Ascending aorta (tissue), 2 donors: ENCODE data around the gene SQOR. TPM values are rescaled to one million over a fixed set of nuclear protein-coding genes. Genes with fewer than 3 reads are reported as not detected.
A peak's percentile ranks its signal among the peaks of the same experiment; 100 is the strongest.

Source experiments
- DNase-seq, 2 donors: peaks; one replicate each; pipeline ENCODE4 v3.0.0-alpha.2; 2019; ENCODE audit warnings: low spot score in 2 of 2
- H3K27ac ChIP-seq, 2 donors: fragments of 200-600 bp; sonication (generic); one replicate each; pipeline ENCODE4 v1.5.1; 2016 to 2017; ENCODE audit warnings: mild to moderate bottlenecking in 1 of 2
- H3K27me3 ChIP-seq: fragments of 200-600 bp; sonication (generic); one replicate; pipeline ENCODE4 v1.5.1; 2017
- H3K36me3 ChIP-seq, 2 donors: fragments of 200-600 bp; sonication (generic); one replicate each; pipeline ENCODE4 v1.5.1; 2016
- H3K4me1 ChIP-seq, 2 donors: fragments of 200-600 bp; sonication (generic); one replicate each; pipeline ENCODE4 v1.5.1; 2016 to 2017; ENCODE audit warnings: mild to moderate bottlenecking in 1 of 2
- H3K4me3 ChIP-seq, 2 donors: fragments of 200-600 bp; sonication (generic); one replicate each; pipeline ENCODE4 v1.5.1; 2016 to 2017; ENCODE audit warnings: mild to moderate bottlenecking in 1 of 2
- H3K9me3 ChIP-seq, 2 donors: fragments of 200-600 bp; sonication (generic); one replicate each; pipeline ENCODE4 v1.5.1; 2016
- CTCF ChIP-seq, 3 experiments: fragments of 200-600 bp in 2 of 3; fragments of 450-650 bp in 1 of 3; sonication (generic) in 2 of 3; IDR thresholded peaks; one replicate each; pipeline ENCODE4 v1.5.1; 2016 to 2019; ENCODE audit warnings: antibody characterized with exemption in 3 of 3, mild to moderate bottlenecking in 1 of 3, moderate library complexity in 1 of 3
- intact Hi-C: fragments of 100-400 bp; cut with DNase I; formaldehyde crosslinking; loops from one replicate; pipeline ENCODE4 v1.15.1; 2023
- total RNA-seq: library from RNA; depleted of rRNA; stranded (reverse); fragments of >200 nt; gene quantifications from one replicate; pipeline ENCODE4 v1.1.0, GENCODE V29; 2016

SQOR gene
- total RNA-seq, 1 donor from 2014 or later, result 61.4 TPM

- peaks cover 0 to 3% of the 10 kb centered on the region in 2 donors for H3K4me1 ChIP-seq
- no peak overlapping the region for H3K4me3 ChIP-seq
- peak overlapping the region; percentile 49 to 51 for H3K27ac ChIP-seq
- TF ChIP-seq CTCF (IDR thresholded peaks at IDR 0.05), result no peak
- H3K27me3 ChIP-seq, result no peaks in the 10 kb centered on the region
- intact Hi-C loops, result loop anchor here (10.0 kb wide), 2 partner anchors 264 to 906 kb away; no protein-coding TSS in a partner anchor
- H3K9me3 ChIP-seq, result peaks cover 0 to 4% of the 10 kb centered on the region in 2 donors
- peak in 1 of 2 donors; percentile 72 for DNase-seq
- H3K36me3 ChIP-seq, result no peaks in the 10 kb centered on the region
These were observed 3.7 kb upstream of the SQOR start for GRCh38 chr15:45630917-45631691.

- no peak for DNase-seq
- intact Hi-C loops, result loop anchor here (10.0 kb wide), 2 partner anchors 263 to 907 kb away; no protein-coding TSS in a partner anchor
- peak overlapping the region; percentile 49 to 51 for H3K27ac ChIP-seq
These were observed 3.1 kb upstream of the SQOR start for GRCh38 chr15:45631776-45632175.

GRCh38 chr15:45635191-45635638 lies 386 bp downstream of the SQOR start:
- peak overlapping the region; percentile 91 to 93 for H3K27ac ChIP-seq
- no peaks in the 10 kb centered on the region for H3K36me3 ChIP-seq
- intact Hi-C loops, result loop anchor here (2.0 to 10.0 kb wide), 3 partner anchors 26 to 910 kb away; no protein-coding TSS in a partner anchor
- peak; percentile 40 to 70 (median 69) for TF ChIP-seq CTCF (IDR thresholded peaks at IDR 0.05)
- no peaks in the 10 kb centered on the region for H3K9me3 ChIP-seq
- no peaks in the 10 kb centered on the region for H3K27me3 ChIP-seq
- H3K4me3 ChIP-seq, result peak overlapping the region; percentile 77 to 83
- peaks cover 16 to 31% of the 10 kb centered on the region in 2 donors for H3K4me1 ChIP-seq
- peak; percentile 29 to 84 for DNase-seq

More at GRCh38 chr15:45631776-45632175, 3.1 kb upstream of the SQOR start:
- TF ChIP-seq CTCF (IDR thresholded peaks at IDR 0.05), result no peak
- Histone ChIP-seq H3K4me1 (peaks cover 5 to 9% of the 10 kb centered on the region in 2 donors), H3K27me3 (no peaks in the 10 kb centered on the region), H3K4me3 (no peak overlapping the region), H3K36me3 (no peaks in the 10 kb centered on the region), H3K9me3 (peaks cover 0 to 3% of the 10 kb centered on the region in 2 donors)

GRCh38 chr15:45635763-45636292 lies 999 bp downstream of the SQOR start:
- Histone ChIP-seq H3K4me3 (peak overlapping the region; percentile 77 to 83), H3K27ac (peak overlapping the region; percentile 91 to 93), H3K36me3 (no peaks in the 10 kb centered on the region), H3K4me1 (peaks cover 16 to 36% of the 10 kb centered on the region in 2 donors), H3K9me3 (no peaks in the 10 kb centered on the region), H3K27me3 (no peaks in the 10 kb centered on the region)
- intact Hi-C loops, result loop anchor here (2.0 to 10.0 kb wide), 3 partner anchors 25 to 911 kb away; no protein-coding TSS in a partner anchor
- TF ChIP-seq CTCF (IDR thresholded peaks at IDR 0.05), result no peak
- DNase-seq, result no peak

- TF ChIP-seq CTCF (IDR thresholded peaks at IDR 0.05), result no peak
- intact Hi-C loops, result loop anchor here (10.0 kb wide), 2 partner anchors 258 to 912 kb away; no protein-coding TSS in a partner anchor
- peaks cover 24 to 49% of the 10 kb centered on the region in 2 donors for H3K4me1 ChIP-seq
These were observed 2.3 kb downstream of the SQOR start for GRCh38 chr15:45637141-45637540.

More at GRCh38 chr15:45637141-45637540, 2.3 kb downstream of the SQOR start:
- Histone ChIP-seq H3K27ac (peak overlapping the region; percentile 69 to 86), H3K4me3 (peak overlapping the region; percentile 43 to 77), H3K27me3 (no peaks in the 10 kb centered on the region), H3K9me3 (no peaks in the 10 kb centered on the region), H3K36me3 (no peaks in the 10 kb centered on the region)
- DNase-seq, result no peak
